NCI-H2081 (cell line): ENCODE measurements around the gene PIH1D2.
"Not testable (repeated sequence)": the region's sequence is repeated elsewhere in the genome, so short reads cannot be mapped to it uniquely, and the experiment has no call there.

Experiments used
- DNase-seq, 2 experiments: peaks; one replicate each; lab custom pipeline; 2025; lab: John Stamatoyannopoulos, UW

PIH1D2 gene, protein sequence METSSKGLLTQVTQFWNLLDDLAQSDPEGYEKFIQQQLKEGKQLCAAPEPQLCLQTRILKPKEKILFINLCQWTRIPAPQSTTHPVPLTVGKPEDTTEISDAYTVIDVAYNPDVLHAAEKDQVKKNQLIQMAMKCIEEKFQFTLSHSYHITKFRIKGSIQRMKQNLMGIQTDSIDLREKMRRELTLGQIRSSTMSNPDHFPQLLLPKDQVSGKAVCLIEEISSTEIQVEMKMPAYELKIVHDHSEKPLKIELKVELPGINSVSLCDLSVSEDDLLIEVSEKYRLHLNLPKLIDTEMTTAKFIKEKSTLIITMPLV

DNA sequence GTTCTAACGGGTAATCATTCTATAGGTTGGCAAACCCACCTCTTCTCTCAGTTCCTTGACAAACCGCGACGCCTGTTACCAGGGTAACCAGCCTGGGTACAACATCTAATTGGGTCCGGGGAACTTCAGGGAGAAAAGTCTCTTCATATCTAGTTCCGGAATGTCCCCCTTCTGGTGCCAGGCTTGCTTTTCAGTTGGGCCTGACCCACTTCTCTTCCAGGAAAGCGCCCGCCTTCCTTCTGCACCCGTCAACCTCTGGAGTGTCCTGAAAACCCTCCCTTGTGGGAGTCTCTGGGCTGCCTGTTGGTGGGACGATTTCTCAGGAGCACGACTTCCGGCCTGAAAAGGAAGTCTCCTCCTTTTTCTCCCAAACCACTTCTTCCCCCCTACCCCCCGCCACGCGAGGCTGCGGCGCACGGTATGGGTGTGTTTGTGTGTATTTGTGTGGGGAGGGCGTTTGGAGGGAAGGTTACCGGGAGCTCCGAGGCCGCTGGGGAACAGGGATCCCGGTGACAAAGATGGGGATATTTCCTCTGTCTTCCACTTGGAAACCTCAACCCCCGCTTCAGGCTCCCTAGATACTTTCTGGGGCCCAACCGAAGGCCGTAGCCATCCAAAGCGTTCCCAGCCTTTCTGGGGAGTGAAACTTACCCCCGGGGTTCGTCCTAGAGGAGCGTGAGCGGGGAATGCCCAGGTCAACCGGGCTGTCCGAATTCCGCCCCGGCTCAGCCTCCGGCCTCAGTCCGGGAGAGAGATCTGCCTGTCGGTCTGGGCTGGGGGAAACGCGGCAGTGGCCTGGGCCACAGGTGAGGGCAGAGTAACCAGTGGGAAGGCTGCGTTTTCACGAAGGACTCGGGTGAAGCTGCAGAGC lies at the start of gene PIH1D2, which contains the start of gene NKAPD1:
PIH1D2 (minus strand) TSS at position 77 of the 871 bp plus-strand sequence. CDS start 843 bp downstream, outside the sequence.
NKAPD1 (plus strand) TSS at position 359 of the 871 bp plus-strand sequence. CDS start 1,276 bp downstream, outside the sequence.
- DNase-seq: peak; percentile 87 to 93

- no peak for DNase-seq
Observed at GRCh38 chr11:112123129-112123528, 49.3 kb upstream of the PIH1D2 start.

DNA sequence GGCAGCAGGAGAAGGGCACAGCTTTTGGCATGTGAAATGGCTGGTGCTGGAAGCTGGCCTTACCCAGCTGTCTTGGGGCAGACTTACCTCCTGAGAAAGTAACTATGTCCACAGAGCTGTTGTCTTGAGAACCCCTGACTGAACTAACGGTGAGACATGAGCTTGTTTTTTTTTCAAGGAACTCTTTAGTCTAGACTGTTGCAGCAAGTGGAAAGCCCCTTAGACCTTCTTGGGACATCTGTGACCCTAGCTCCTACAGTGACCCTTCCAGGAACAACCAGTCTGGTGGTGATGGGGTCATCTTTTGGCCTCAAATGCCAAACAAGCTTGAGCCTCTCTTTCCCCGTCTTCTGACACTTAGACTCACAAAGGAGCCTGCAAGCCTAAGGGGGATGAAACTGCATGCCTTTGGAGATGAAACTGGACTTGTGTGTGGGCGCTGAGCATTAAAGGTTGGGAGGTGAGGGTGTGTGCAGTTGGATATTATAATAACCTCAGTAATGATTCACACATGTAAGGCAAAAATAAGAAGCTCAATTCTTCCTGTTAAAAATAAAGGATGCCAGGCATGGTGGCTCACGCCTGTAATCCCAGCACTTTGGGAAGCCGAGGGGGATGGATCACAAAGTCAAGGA lies 48.3 kb upstream of the PIH1D2 start:
- DNase-seq: no peak

GRCh38 chr11:112118176-112118575 lies 44.4 kb upstream of the PIH1D2 start:
- DNase-seq: no peak

- DNase-seq: no peak
Observed at GRCh38 chr11:112115386-112115785, 41.6 kb upstream of the PIH1D2 start.

DNA sequence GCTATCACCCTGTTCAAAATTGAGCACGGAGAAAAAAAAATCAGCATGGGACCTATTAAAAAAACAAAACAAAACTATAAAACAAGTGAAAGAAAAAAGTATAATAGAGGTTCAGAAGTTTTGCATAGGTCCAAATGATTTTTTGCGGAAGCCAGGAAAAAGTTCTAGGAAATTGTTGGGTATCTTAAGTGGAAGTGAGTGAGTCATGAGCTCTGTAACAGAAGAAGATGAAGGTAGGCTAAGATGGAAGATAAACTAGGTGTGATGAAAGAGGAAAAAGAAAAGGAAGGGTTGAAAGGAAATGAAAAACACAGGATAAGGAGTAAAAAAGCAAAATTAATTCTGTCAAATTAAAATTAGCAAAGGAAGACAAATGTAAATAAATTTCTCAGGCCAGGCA lies 40.6 kb upstream of the PIH1D2 start:
- DNase-seq: no peak

- peak; percentile 62 to 72 for DNase-seq
Observed at GRCh38 chr11:112113539-112114457, 40.0 kb upstream of the PIH1D2 start.

GRCh38 chr11:112106070-112106469 lies 32.3 kb upstream of the PIH1D2 start:
- DNase-seq: no peak

GRCh38 chr11:112103446-112103845 lies 29.6 kb upstream of the PIH1D2 start:
- no peak for DNase-seq

GRCh38 chr11:112100462-112100861 lies 26.6 kb upstream of the PIH1D2 start:
- no peak for DNase-seq

GRCh38 chr11:112097734-112098528 lies 24.1 kb upstream of the PIH1D2 start:
- DNase-seq: no peak

- no peak for DNase-seq
Observed at GRCh38 chr11:112096194-112096593, 22.4 kb upstream of the PIH1D2 start.

DNA sequence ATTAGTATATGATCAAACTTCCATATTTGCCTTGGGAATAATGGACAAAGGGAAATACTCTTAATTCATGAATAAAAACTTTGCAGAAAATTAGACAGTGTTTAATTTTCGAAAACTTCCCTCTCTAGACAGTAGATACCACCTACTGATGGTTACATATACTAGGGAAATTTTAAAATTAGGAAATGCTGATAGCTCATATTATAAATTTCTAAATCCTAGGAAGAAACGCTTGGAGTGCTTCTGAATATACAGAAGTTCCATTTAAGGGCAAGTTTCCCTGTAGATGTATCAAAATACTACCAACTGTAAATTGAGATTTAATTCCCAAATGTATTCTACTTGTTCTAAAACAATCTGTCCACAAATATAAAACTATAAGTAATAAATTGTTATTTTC lies 21.5 kb upstream of the PIH1D2 start:
- not testable (repeated sequence) for DNase-seq

- no peak for DNase-seq
Observed at GRCh38 chr11:112087212-112087611, 13.4 kb upstream of the PIH1D2 start.

GRCh38 chr11:112086422-112087191 lies 12.8 kb upstream of the PIH1D2 start, which contains the start of the genes SDHD and TIMM8B:
Gene SDHD (plus strand): TSS chr11:112086873. CDS start chr11:112086908, 35 bp downstream.
Gene TIMM8B (minus strand): TSS chr11:112086756. CDS start chr11:112086723, 33 bp downstream.
- peak; percentile 98 to 99 for DNase-seq

- peak; percentile 9 to 45 for DNase-seq
Observed at GRCh38 chr11:112085822-112086421, 12.1 kb upstream of the PIH1D2 start.

GRCh38 chr11:112082729-112083128 lies 8.9 kb upstream of the PIH1D2 start:
- DNase-seq: no peak

DNA sequence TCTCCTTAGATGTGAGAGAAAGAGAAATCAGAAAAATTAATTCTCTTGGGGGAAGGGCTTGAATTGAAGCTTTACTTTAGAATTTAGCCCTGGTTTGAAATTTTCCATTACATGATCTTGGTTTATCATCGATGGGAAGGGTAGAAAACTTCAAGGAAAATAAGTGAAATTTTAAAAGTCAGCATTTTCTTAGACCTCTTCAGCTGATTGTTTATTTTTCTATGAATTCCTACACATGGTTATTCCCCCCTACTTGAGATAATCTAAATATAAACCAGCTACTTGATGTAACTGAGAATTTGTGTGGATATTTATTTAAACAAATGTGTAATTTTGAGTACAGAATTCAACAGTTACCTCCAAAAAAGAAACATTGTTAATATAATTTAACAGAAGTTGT lies 10.9 kb downstream of the PIH1D2 start:
- no peak for DNase-seq

DNA sequence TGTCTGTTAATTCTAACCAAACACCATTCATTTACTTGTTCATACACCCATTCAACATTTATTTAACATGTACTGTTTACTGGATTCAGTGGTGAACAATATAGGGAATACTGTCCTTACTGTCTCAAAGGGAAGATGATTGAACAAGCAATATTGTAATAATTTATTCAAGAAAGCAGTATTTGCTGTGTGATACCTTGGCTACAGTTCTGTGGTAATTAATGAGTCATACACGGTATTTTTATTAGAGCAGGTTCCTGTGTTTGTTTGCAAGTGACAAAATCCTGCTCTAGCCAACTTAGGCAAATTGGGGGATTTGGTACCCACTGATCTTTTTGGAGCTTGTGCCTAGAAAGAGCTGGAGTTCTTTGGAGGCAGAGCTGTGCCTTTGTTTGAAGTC lies 15.7 kb downstream of the PIH1D2 start:
- no peak for DNase-seq
